OCI-LY7 (cell line): ENCODE results near the gene C1orf167. TPM values are rescaled to one million over a fixed set of nuclear protein-coding genes. Genes with fewer than 3 reads are reported as not detected.

ENCODE experiments used
- BruUV-seq: library from RNA; stranded (reverse); fragments of 400-500 nt; replicated peaks from 2 replicates; lab custom pipeline; 2021; lab: Mats Ljungman, UMichigan
- CTCF ChIA-PET: fragments of 300-600 bp; sonication (Branson Sonifier 250); formaldehyde crosslinking; loops from one replicate; lab custom pipeline; 2022; ENCODE audit warnings: antibody characterized with exemption; ENCODE audit not compliant: unreplicated experiment; lab: Charles Lee
- POLR2A ChIA-PET: fragments of 300-600 bp; sonication (Branson Sonifier 250); formaldehyde crosslinking; loops from one replicate; lab custom pipeline; 2022; ENCODE audit warnings: antibody characterized with exemption; lab: Charles Lee
- DNase-seq: peaks from one replicate; pipeline ENCODE4 v3.0.0-alpha.2; 2015; ENCODE audit warnings: low spot score
- H2AFZ ChIP-seq: fragments of 200-600 bp; sonication (generic), shearing (Covaris generic); 2 replicates; pipeline ENCODE4 v1.6.1; 2014; ENCODE audit warnings: mild to moderate bottlenecking, antibody characterized with exemption, low read length, moderate library complexity
- H3K27ac ChIP-seq: fragments of 200-600 bp; sonication (generic); 2 replicates; pipeline ENCODE4 v1.5.1; 2014; ENCODE audit warnings: mixed run types, low read depth, mild to moderate bottlenecking, moderate library complexity, low read length, inconsistent platforms; ENCODE audit not compliant: poor library complexity, severe bottlenecking
- H3K36me3 ChIP-seq: fragments of 200-600 bp; sonication (generic); 2 replicates; pipeline ENCODE4 v1.6.1; 2014; ENCODE audit warnings: mild to moderate bottlenecking, antibody characterized with exemption, low read length, moderate library complexity, mixed read lengths; ENCODE audit not compliant: insufficient read depth
- H3K4me1 ChIP-seq: fragments of 200-600 bp; sonication (generic); 2 replicates; pipeline ENCODE4 v1.5.1; 2014; ENCODE audit warnings: mild to moderate bottlenecking, low read length; ENCODE audit not compliant: insufficient read depth, poor library complexity, severe bottlenecking
- H3K4me2 ChIP-seq: fragments of 200-600 bp; sonication (generic); 2 replicates; pipeline ENCODE4 v1.6.1; 2014; ENCODE audit warnings: mild to moderate bottlenecking, low read length
- H3K4me3 ChIP-seq: fragments of 200-600 bp; sonication (generic); 2 replicates; pipeline ENCODE4 v1.5.1; 2014; ENCODE audit warnings: mild to moderate bottlenecking, low read depth, low read length; ENCODE audit not compliant: poor library complexity, severe bottlenecking
- H3K79me2 ChIP-seq: fragments of 200-600 bp; sonication (generic); 2 replicates; pipeline ENCODE4 v1.6.1; 2016; ENCODE audit warnings: low read depth, mild to moderate bottlenecking, low read length, moderate library complexity, mixed read lengths; ENCODE audit not compliant: insufficient read depth
- H3K9me2 ChIP-seq: fragments of 200-600 bp; sonication (generic); 2 replicates; pipeline ENCODE4 v1.6.1; 2016; ENCODE audit warnings: mild to moderate bottlenecking, low read length, mixed read lengths; ENCODE audit not compliant: insufficient read depth
- H3K9me3 ChIP-seq: fragments of 200-600 bp; sonication (generic); 2 replicates; pipeline ENCODE4 v1.6.1; 2014; ENCODE audit warnings: mild to moderate bottlenecking, mixed run types, low read length, mixed read lengths
- H4K20me1 ChIP-seq: fragments of 200-600 bp; sonication (generic); 2 replicates; pipeline ENCODE4 v1.6.1; 2014; ENCODE audit warnings: mild to moderate bottlenecking, antibody characterized with exemption, low read length, moderate library complexity, mixed read lengths; ENCODE audit not compliant: insufficient read depth
- CTCF ChIP-seq: fragments of 200-600 bp; sonication (generic); conservative IDR thresholded peaks from 2 replicates; pipeline ENCODE4 v1.5.1; 2014; ENCODE audit warnings: mild to moderate bottlenecking, antibody characterized with exemption, low read length, moderate library complexity, mixed read lengths
- EZH2phosphoT487 ChIP-seq: fragments of 200-600 bp; sonication (generic); IDR thresholded peaks from 2 replicates; pipeline ENCODE4 v1.6.1; 2018; ENCODE audit warnings: low read depth, borderline replicate concordance, mild to moderate bottlenecking, mixed run types, antibody characterized with exemption, low read length, moderate library complexity, mixed read lengths
- intact Hi-C: fragments of 100-400 bp; cut with micrococcal nuclease; formaldehyde crosslinking; loops from one replicate; pipeline ENCODE4 v1.10.0; 2022; ENCODE audit not compliant: unreplicated experiment
- total RNA-seq, 2 experiments: library from RNA; depleted of rRNA in 1 of 2; stranded (reverse); fragments of >200 nt in 1 of 2; shearing (Covaris generic) in 1 of 2; gene quantifications; 2 replicates each; pipeline ENCODE4 v1.2.3, GENCODE V29; 2014 to 2022

C1orf167 gene
- total RNA-seq, 2 experiments from 2014 or later, result 1.7 to 4.2 TPM

GRCh38 chr1:11725616-11726015 lies 36.4 kb upstream of the C1orf167 start:
- CTCF ChIA-PET, result no interaction called here
- Histone ChIP-seq H3K4me1 (peaks cover 18% of the 10 kb centered on the region), H3K36me3 (no peaks in the 10 kb centered on the region), H3K79me2 (no peaks in the 10 kb centered on the region), H3K27ac (no peak overlapping the region), H3K4me3 (no peak overlapping the region), H3K9me2 (no peaks in the 10 kb centered on the region), H2AFZ (0 out of 2 replicates have a peak overlapping the region, but pooled peaks have one; percentile 1), H4K20me1 (no peaks in the 10 kb centered on the region), H3K9me3 (no peaks in the 10 kb centered on the region), H3K4me2 (no peak overlapping the region)
- POLR2A ChIA-PET, result interaction anchor here (0.7 kb wide), 1 partner anchor 75 kb away, joined by 3 read pairs; no protein-coding TSS in a partner anchor
- no peak for DNase-seq
- intact Hi-C loops, result no loop called here
- TF ChIP-seq CTCF (no peak), EZH2phosphoT487 (no peak)
- BruUV-seq, result no TSS peak

GRCh38 chr1:11727119-11727518 lies 34.9 kb upstream of the C1orf167 start:
- TF ChIP-seq EZH2phosphoT487 (no peak), CTCF (no peak)
- DNase-seq, result no peak
- Histone ChIP-seq H3K27ac (no peak overlapping the region), H3K9me3 (no peaks in the 10 kb centered on the region), H3K36me3 (no peaks in the 10 kb centered on the region), H3K79me2 (no peaks in the 10 kb centered on the region), H3K4me3 (no peak overlapping the region), H2AFZ (no peak overlapping the region), H3K4me1 (peaks cover 22% of the 10 kb centered on the region), H3K4me2 (no peak overlapping the region), H3K9me2 (no peaks in the 10 kb centered on the region), H4K20me1 (no peaks in the 10 kb centered on the region)
- POLR2A ChIA-PET, result no interaction called here
- CTCF ChIA-PET, result no interaction called here
- BruUV-seq, result no TSS peak
- intact Hi-C loops, result no loop called here

GRCh38 chr1:11728126-11728806 lies 33.7 kb upstream of the C1orf167 start:
- H3K79me2 ChIP-seq, result no peaks in the 10 kb centered on the region
- CTCF ChIA-PET, result no interaction called here
- intact Hi-C loops, result no loop called here
- H3K4me2 ChIP-seq, result no peak overlapping the region
- H4K20me1 ChIP-seq, result no peaks in the 10 kb centered on the region
- H2AFZ ChIP-seq, result no peak overlapping the region
- DNase-seq, result no peak
- POLR2A ChIA-PET, result interaction anchor here (0.5 kb wide), 1 partner anchor 86 kb away, joined by 5 read pairs; no protein-coding TSS in a partner anchor
- no peak overlapping the region for H3K4me3 ChIP-seq
- TF ChIP-seq CTCF (no peak), EZH2phosphoT487 (no peak)
- H3K36me3 ChIP-seq, result no peaks in the 10 kb centered on the region
- H3K9me2 ChIP-seq, result no peaks in the 10 kb centered on the region
- BruUV-seq, result no TSS peak
- peaks cover 22% of the 10 kb centered on the region for H3K4me1 ChIP-seq
- no peaks in the 10 kb centered on the region for H3K9me3 ChIP-seq
- H3K27ac ChIP-seq, result no peak overlapping the region
